Fibroblast of skin of right biceps (primary cell): Measurements from ENCODE around the gene KCNS1.

Source experiments
- DNase-seq: peaks from one replicate; pipeline ENCODE4 v3.0.0-alpha.2; 2013

Gene KCNS1

GRCh38 chr20:45047581-45048119, 53.3 kb downstream of the KCNS1 start:
- DNase-seq = no peak

- no peak for DNase-seq
Measured at GRCh38 chr20:45044601-45045000, 56.3 kb downstream of the KCNS1 start.

- DNase-seq = peak; percentile 78
Measured at GRCh38 chr20:45044084-45044573, 56.8 kb downstream of the KCNS1 start.

- DNase-seq = no peak
Measured at GRCh38 chr20:45042978-45043377, 57.9 kb downstream of the KCNS1 start.
